Measurements from ENCODE around the gene UBE2G1. TPM values are rescaled to one million over a fixed set of nuclear protein-coding genes. Genes with fewer than 3 reads are reported as not detected.

UBE2G1 gene
- total RNA-seq, 1 donor from 2014 or later: 88.0 TPM

DNA sequence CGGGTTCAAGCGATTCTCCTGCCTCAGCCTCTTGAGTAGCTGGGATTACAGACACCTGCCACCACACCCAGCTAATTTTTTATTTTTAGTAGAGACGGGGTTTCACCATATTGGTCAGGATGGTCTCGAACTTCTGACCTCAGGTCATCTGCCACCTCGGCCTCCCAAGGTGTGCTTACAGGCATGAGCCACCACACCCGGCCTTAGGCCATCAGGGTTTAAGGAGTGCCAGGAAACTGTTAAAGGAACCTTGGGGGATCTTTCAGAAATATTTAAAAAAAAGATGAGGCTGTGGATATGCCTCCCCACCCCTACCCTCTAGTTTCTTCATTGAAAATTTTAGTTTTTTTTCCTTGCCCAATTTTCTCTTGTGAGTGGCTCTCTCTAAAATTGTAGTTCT lies 31.4 kb upstream of the UBE2G1 start:
- Mint-ChIP-seq H3K4me1 (ENCODE audit: unreplicated experiment) (peaks cover 12% of the 10 kb centered on the region), H3K27me3 (ENCODE audit: unreplicated experiment) (peaks cover 10% of the 10 kb centered on the region), H3K9me3 (ENCODE audit: unreplicated experiment) (no peaks in the 10 kb centered on the region), H3K36me3 (ENCODE audit: low read depth, unreplicated experiment) (no peaks in the 10 kb centered on the region), H3K27ac (ENCODE audit: unreplicated experiment) (no peak overlapping the region), H3K4me3 (ENCODE audit: unreplicated experiment) (no peak overlapping the region)
- TF ChIP-seq, protein P1, sequence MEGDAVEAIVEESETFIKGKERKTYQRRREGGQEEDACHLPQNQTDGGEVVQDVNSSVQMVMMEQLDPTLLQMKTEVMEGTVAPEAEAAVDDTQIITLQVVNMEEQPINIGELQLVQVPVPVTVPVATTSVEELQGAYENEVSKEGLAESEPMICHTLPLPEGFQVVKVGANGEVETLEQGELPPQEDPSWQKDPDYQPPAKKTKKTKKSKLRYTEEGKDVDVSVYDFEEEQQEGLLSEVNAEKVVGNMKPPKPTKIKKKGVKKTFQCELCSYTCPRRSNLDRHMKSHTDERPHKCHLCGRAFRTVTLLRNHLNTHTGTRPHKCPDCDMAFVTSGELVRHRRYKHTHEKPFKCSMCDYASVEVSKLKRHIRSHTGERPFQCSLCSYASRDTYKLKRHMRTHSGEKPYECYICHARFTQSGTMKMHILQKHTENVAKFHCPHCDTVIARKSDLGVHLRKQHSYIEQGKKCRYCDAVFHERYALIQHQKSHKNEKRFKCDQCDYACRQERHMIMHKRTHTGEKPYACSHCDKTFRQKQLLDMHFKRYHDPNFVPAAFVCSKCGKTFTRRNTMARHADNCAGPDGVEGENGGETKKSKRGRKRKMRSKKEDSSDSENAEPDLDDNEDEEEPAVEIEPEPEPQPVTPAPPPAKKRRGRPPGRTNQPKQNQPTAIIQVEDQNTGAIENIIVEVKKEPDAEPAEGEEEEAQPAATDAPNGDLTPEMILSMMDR (IDR thresholded peaks at IDR 0.05; ENCODE audit: unreplicated experiment): no peak
- no peak for DNase-seq (ENCODE audit: low spot score)

DNA sequence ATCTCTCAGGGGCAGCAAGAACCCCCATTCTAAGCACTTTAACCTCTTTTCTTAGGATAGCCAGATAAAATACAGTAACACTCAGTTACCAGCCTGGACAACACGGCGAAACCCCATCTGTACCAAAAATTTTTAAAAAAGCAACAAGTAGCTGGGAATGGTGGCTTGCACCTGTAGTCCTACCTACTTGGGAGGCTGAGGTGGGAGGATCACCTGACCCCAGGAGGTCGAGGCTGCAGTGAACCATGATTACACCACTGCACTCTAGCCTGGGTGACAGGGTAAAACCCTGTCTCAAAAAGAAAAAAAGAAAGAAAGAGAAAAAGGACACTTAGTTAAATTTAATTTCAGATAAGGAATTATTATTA lies 28.6 kb upstream of the UBE2G1 start:
- Mint-ChIP-seq H3K9me3 (ENCODE audit: unreplicated experiment) (no peaks in the 10 kb centered on the region), H3K36me3 (ENCODE audit: low read depth, unreplicated experiment) (no peaks in the 10 kb centered on the region), H3K27me3 (ENCODE audit: unreplicated experiment) (peaks cover 6% of the 10 kb centered on the region), H3K4me1 (ENCODE audit: unreplicated experiment) (peaks cover 12% of the 10 kb centered on the region), H3K27ac (ENCODE audit: unreplicated experiment) (no peak overlapping the region), H3K4me3 (ENCODE audit: unreplicated experiment) (no peak overlapping the region)
- TF ChIP-seq, protein P1 (IDR thresholded peaks at IDR 0.05; ENCODE audit: unreplicated experiment): no peak
- DNase-seq (ENCODE audit: low spot score): no peak

DNA sequence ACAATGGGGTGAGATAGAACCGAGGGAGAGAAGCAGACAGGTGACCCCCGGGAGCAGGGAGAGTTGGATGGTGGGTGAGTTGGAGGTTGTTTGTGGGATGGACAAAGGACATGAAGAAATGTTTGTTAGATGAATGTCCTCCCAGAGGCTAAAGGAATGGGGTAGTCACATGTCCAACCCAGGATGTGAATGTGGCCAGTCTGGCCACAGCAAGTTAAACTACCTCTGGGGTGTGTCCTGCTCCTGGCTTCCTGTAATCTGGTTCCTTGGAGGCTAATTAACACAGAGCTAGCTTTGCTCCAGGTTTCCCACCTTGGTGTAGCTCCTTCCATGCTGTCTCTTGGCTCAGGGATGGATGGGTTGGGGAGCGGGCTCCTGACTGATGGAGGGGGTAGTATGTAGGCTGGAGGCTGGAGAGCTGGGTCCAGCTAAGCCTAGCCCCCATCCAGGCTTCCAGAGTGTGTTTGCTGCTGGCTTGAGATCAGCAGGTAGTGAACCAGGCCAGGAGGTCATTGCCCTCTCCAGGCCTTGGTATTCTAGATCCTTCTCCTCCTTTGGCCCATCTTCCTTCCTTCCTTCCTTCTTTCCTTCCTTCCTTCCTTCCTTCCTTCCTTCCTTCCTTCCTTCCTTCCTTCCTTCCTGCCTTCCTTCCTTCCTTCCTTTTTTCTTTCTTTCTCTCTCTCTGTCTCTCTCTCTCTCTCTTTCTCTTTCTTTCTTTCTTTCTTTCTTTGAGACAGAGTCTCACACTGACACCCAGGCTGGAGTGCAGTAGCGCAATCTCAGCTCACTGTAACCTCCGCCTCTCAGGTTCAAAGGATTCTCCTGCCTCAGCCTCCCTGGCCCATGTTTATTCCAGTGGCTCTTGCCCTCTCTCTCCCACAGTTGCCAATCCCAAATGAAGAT lies 28.0 kb upstream of the UBE2G1 start:
- Mint-ChIP-seq H3K9me3 (ENCODE audit: unreplicated experiment) (no peaks in the 10 kb centered on the region), H3K27ac (ENCODE audit: unreplicated experiment) (no peak overlapping the region), H3K36me3 (ENCODE audit: low read depth, unreplicated experiment) (no peaks in the 10 kb centered on the region), H3K4me3 (ENCODE audit: unreplicated experiment) (no peak overlapping the region), H3K27me3 (ENCODE audit: unreplicated experiment) (peaks cover 6% of the 10 kb centered on the region), H3K4me1 (ENCODE audit: unreplicated experiment) (peaks cover 12% of the 10 kb centered on the region)
- DNase-seq (ENCODE audit: low spot score): no peak
- TF ChIP-seq, protein P1 (IDR thresholded peaks at IDR 0.05; ENCODE audit: unreplicated experiment): no peak

DNA sequence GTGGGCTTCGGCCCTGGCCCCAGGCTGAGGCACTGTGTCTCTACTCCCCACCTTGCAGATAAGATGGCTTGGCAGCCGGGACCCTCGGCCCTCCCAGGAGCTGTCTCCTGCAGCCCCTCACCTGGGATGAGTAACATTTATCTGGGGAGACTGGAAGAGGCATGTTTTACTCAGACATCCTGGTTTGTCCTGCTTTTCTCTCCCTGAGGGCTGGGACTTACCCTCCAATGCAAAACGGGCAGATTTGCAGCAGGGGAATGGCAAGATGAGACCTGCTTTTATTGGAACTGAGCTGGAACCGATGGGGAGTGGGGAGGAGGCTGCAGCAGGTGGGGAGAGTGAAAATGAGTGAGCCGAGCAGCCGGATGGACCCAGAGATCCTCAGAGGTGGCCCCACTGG lies 27.3 kb upstream of the UBE2G1 start:
- Mint-ChIP-seq H3K4me1 (ENCODE audit: unreplicated experiment) (peaks cover 12% of the 10 kb centered on the region), H3K27ac (ENCODE audit: unreplicated experiment) (no peak overlapping the region), H3K36me3 (ENCODE audit: low read depth, unreplicated experiment) (no peaks in the 10 kb centered on the region), H3K4me3 (ENCODE audit: unreplicated experiment) (no peak overlapping the region), H3K27me3 (ENCODE audit: unreplicated experiment) (peaks cover 6% of the 10 kb centered on the region), H3K9me3 (ENCODE audit: unreplicated experiment) (no peaks in the 10 kb centered on the region)
- TF ChIP-seq, protein P1 (IDR thresholded peaks at IDR 0.05; ENCODE audit: unreplicated experiment): no peak
- DNase-seq (ENCODE audit: low spot score): no peak

DNA sequence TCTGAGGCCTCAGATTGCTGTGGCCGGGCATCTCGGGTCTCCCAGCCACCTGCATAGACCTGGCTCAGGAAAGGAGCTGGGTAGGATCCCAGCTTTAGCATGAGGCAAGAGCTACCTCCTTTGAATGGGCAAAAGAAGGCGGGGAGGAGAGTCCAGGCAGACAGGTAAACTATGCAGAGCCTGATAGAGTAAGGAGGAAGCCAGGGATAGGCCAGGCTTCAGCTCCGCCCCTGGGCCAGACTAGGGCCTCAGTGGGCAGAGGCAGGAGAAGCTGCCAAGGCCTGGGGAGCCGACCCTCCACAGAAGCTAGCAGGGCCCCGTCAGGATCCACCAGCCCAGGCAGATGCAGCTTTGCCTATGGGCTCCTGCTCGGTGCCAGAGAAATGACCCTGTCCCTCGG lies 22.6 kb upstream of the UBE2G1 start:
- Mint-ChIP-seq H3K27ac (ENCODE audit: unreplicated experiment) (no peak overlapping the region), H3K4me3 (ENCODE audit: unreplicated experiment) (no peak overlapping the region), H3K27me3 (ENCODE audit: unreplicated experiment) (peaks cover 2% of the 10 kb centered on the region), H3K36me3 (ENCODE audit: low read depth, unreplicated experiment) (no peaks in the 10 kb centered on the region), H3K4me1 (ENCODE audit: unreplicated experiment) (peaks cover 4% of the 10 kb centered on the region), H3K9me3 (ENCODE audit: unreplicated experiment) (no peaks in the 10 kb centered on the region)
- no peak for DNase-seq (ENCODE audit: low spot score)
- TF ChIP-seq, protein P1 (IDR thresholded peaks at IDR 0.05; ENCODE audit: unreplicated experiment): no peak

All from endothelial cell (in vitro differentiated cells).